GM20431 (cell line): ENCODE results near the gene TEX101.
"Not testable (repeated sequence)": the region's sequence is repeated elsewhere in the genome, so short reads cannot be mapped to it uniquely, and the experiment has no call there.

Source experiments
- in situ Hi-C: fragments of 300-500 bp; cut with MseI, MboI; formaldehyde crosslinking; loops from one replicate; pipeline ENCODE4 v1.15.0; 2020; ENCODE audit warnings: low sequenced_read_pairs; ENCODE audit not compliant: unreplicated experiment

TEX101 gene

GRCh38 chr19:43416951-43417623 lies 2.4 kb downstream of the TEX101 start:
- in situ Hi-C loops, result no loop called here

GRCh38 chr19:43420954-43421353 lies 6.3 kb downstream of the TEX101 start:
- in situ Hi-C loops, result no loop called here

GRCh38 chr19:43422000-43422688 lies 7.5 kb downstream of the TEX101 start:
- in situ Hi-C loops, result no loop called here

DNA sequence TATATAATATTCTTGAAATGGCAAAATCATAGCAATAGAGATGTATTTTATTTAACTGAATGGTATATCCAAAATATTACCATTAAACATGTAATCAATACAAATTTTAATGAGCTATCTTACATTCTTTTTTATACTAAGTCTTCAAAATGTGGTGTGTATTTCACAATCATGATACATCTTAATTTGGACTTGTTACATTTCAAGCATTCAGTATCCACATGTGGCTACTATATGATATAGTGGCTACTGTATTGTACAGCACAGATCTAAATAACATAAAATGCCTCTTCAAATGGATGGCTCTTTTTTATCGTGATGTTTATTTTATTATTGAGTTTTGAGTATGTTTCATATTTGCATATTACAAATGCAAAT lies 8.0 kb downstream of the TEX101 start:
- in situ Hi-C loops, result no loop called here

DNA sequence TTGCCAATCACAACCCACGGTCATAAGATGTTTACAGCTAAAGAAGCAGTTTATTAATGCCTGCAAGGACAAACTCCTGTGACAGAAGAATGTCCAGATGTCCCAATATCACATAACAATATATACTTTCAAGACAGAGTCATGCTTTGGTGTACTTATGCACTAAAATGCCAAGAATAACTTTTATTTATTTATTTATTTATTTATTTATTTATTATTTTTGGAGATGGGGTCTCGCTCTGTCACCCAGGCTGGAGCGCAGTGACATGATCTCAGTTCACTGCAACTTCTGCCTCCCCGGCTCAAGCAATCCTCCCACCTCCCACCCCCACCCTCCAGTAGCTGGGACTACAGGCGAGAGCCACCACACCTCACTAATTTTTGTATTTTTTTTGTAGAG lies 9.1 kb downstream of the TEX101 start:
- in situ Hi-C loops, result no loop called here

- in situ Hi-C loops, result no loop called here
These were observed 11.1 kb downstream of the TEX101 start for GRCh38 chr19:43425567-43426392.

GRCh38 chr19:43429395-43429794 lies 14.7 kb downstream of the TEX101 start:
- in situ Hi-C loops, result no loop called here

GRCh38 chr19:43430142-43430710 lies 15.5 kb downstream of the TEX101 start:
- in situ Hi-C loops, result no loop called here

GRCh38 chr19:43430976-43431375 lies 16.3 kb downstream of the TEX101 start:
- in situ Hi-C loops, result no loop called here

DNA sequence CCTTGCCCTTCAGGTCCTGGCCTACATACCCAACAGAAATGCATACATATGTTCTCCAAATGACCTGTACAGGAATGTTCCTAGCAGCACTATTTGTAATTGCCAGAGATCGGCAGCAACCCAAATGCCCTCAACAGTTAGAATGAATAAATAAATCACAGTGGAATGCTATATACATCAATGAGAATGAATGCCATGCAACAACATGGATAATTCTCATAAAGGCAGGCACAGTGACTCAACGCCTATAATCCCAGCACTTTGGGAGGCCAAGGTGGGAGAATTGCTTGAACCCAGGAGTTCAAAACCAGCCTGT lies 18.6 kb downstream of the TEX101 start:
- in situ Hi-C loops, result no loop called here

DNA sequence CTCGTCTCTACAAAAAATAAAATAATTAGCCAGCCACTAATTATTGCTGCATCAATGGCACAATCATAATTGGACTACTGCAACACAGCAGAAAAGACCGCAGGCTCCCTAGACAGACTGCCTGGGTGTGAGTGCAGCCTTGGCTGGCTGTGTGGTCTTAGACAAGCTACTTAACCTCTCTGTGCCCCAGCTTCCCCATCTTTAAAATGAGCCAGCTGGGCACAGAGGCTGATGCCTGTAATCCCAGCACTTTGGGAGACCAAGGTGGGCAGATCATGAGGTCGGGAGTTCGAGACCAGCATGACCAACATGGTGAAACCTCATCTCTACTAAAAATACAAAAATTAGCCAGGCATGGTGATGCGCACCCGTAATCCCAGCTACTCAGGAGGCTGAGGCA lies 19.0 kb downstream of the TEX101 start:
- in situ Hi-C loops, result no loop called here

- in situ Hi-C loops, result no loop called here
These were observed 21.1 kb downstream of the TEX101 start for GRCh38 chr19:43435775-43436174.

DNA sequence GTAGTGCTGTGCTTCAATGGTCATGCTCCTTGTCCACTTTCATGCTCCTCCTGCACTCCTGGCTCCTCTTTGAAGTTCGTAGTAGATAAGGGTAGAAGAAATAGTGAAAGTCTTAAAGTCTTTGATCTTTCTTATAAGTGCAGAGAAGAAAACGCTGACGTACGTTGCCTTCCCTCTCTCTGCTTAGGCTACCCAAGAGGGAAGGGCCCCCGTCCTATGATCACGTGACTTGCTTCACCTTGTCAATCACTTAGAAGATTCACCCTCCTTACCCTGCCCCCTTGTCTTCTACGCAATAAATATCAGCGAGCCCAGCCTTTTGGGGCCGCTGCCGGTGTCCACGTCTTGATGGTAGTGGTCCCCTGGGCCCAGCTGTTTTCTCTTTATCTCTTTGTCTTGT lies 22.6 kb downstream of the TEX101 start:
- in situ Hi-C loops, result not testable (repeated sequence)

DNA sequence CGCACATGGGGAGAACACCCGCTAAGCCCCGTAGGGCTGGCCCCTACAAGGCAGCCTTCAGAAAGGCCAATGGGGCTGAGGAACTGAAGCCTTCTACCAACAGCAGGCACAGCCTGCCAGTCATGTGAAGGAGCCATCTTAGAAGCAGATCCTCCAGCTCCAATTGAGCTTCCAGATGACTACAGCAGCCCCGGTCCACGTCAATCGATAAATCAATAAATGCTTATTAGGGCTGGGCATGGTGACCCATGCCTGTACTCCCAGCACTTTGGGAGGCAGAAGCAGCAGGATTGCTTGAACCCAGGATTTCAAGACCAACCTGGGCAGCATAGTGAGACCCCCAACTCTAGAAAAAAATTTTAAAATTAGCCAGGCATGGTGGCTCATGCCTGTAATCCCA lies 23.0 kb downstream of the TEX101 start:
- in situ Hi-C loops, result no loop called here

DNA sequence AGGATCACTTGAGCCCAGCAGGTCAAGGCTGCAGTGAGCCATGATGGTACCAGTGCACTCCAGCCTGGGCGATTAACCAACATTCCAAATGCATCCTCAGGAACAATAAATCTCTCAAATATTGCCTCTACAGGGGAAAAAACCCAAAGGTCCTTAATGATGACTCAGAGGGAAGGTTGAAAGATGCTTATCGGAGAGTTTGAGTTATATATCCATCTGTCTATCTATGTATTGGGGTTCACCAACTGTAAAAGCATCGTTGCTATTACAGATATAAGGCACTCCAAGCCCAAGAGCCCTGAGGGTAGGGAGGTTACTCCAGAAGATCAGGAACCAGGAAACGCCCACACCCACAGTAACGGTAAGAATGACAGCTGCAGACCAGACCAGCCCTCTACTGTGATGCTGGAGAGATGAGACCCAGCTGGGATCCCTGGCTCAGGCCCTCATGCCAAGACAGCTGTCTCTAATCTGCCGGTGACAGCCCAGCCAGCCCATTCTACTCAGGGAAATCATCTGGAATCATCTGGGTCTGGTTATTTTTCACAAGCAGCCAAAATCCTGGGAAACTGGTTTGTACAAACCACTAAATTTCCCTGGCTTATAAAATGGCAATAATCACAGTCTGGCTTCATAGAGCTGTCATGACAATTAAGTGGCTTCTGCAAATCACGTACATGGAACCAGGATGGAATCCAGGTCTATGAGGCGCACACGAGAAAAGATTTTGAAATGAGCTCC lies 23.8 kb downstream of the TEX101 start:
- in situ Hi-C loops, result no loop called here

DNA sequence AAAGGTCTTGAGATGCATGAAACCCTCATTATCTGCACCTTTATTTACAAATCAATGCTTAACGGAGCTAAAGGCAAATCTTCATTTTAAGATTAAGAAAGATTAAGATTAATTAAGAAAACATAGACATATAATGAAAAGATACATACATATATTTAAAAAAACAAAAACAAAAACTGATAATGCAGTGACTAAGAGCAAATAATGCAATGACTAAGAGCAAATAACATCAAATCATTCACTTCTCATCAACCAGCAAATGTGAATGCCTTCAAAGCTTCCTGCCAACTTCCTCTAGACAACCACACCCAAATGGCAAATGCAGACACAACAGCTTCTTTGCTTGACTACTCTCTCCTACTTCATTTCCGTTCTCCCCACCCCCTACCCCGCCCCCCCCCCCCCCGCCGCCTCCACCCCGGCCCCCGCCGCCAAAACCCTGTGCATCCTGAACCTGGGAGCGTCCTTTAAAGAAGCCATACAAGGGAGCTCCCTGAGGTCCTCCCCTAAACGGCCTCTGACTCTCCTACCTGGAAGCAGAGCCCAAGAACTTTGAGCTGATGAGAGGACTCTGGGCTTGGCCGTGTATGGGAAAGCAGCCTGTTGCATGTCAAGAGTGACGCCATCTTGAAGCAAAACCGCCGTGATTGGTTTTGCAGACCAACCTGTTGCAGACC lies 24.5 kb downstream of the TEX101 start:
- in situ Hi-C loops, result no loop called here

DNA sequence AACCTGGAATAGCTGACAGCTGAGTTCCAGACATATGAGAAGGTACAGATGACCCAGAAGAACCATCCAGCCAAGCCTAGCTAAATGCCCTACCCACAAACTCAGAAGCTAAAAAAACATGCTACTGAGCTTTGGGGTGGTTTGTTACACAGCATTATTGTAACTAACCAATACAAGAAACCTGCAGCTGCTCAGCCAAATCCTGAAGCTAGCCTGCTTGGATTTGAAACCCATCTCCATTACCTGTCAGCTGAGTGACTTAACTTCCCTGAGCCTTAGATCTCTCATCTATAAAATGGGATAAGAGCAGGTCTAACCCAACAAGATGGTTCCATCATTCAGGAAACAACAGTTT lies 25.0 kb downstream of the TEX101 start:
- in situ Hi-C loops, result no loop called here

DNA sequence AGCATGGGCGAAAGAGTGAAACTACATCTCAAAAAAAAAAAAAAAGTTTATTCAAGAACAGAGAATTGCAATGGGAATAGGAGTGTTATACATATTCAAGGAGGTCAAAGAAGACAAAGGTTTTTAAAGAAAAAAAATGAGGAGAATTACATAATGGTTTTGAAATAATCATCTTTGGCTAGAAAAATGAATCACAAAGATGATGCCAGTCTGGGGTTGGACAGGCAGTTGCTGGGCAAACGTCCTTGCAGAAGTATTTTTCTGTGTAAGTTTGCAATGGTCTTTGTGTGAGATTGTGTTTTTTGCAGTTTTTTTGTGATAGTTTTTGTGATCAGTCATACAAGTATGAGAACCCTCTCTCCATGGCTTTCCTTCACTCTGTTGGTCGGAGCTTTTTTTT lies 27.0 kb downstream of the TEX101 start:
- in situ Hi-C loops, result no loop called here

- in situ Hi-C loops, result not testable (repeated sequence)
These were observed 29.4 kb downstream of the TEX101 start for GRCh38 chr19:43444091-43444490.
